Neural crest cell (in vitro differentiated cells): ENCODE measurements around the gene ATP6V0C. TPM values are rescaled to one million over a fixed set of nuclear protein-coding genes. Genes with fewer than 3 reads are reported as not detected.

Source experiments
- DNase-seq: peaks from one replicate; pipeline ENCODE4 v3.0.0; 2021; ENCODE audit warnings: low read depth, mixed read lengths, low spot score
- H3K27ac Mint-ChIP-seq: one replicate; pipeline ENCODE4 v1.8.0; 2021; ENCODE audit warnings: mild to moderate bottlenecking, mixed read lengths; ENCODE audit not compliant: unreplicated experiment
- H3K27me3 Mint-ChIP-seq: 2 replicates; pipeline ENCODE4 v1.8.0; 2021; ENCODE audit warnings: low read depth, mild to moderate bottlenecking, mixed read lengths
- H3K36me3 Mint-ChIP-seq: 2 replicates; pipeline ENCODE4 v1.8.0; 2021; ENCODE audit warnings: low read depth, mild to moderate bottlenecking, mixed read lengths
- H3K4me1 Mint-ChIP-seq: 2 replicates; pipeline ENCODE4 v1.8.0; 2021; ENCODE audit warnings: mixed read lengths
- H3K4me3 Mint-ChIP-seq: one replicate; pipeline ENCODE4 v1.8.0; 2021; ENCODE audit warnings: mild to moderate bottlenecking, mixed read lengths
- H3K9me3 Mint-ChIP-seq: 2 replicates; pipeline ENCODE4 v1.8.0; 2021; ENCODE audit warnings: mixed read lengths
- total RNA-seq: library from RNA; stranded (reverse); gene quantifications from 2 replicates; pipeline ENCODE4 v1.2.1, GENCODE V29; 2021
- TF ChIP-seq, protein P1 (sequence below): fragments of 200-600 bp; sonication (generic); conservative IDR thresholded peaks from 2 replicates; pipeline ENCODE4 v1.5.0; 2021; ENCODE audit warnings: antibody characterized with exemption, mild to moderate bottlenecking

ATP6V0C gene
- total RNA-seq, 1 donor from 2014 or later = 154 TPM

DNA sequence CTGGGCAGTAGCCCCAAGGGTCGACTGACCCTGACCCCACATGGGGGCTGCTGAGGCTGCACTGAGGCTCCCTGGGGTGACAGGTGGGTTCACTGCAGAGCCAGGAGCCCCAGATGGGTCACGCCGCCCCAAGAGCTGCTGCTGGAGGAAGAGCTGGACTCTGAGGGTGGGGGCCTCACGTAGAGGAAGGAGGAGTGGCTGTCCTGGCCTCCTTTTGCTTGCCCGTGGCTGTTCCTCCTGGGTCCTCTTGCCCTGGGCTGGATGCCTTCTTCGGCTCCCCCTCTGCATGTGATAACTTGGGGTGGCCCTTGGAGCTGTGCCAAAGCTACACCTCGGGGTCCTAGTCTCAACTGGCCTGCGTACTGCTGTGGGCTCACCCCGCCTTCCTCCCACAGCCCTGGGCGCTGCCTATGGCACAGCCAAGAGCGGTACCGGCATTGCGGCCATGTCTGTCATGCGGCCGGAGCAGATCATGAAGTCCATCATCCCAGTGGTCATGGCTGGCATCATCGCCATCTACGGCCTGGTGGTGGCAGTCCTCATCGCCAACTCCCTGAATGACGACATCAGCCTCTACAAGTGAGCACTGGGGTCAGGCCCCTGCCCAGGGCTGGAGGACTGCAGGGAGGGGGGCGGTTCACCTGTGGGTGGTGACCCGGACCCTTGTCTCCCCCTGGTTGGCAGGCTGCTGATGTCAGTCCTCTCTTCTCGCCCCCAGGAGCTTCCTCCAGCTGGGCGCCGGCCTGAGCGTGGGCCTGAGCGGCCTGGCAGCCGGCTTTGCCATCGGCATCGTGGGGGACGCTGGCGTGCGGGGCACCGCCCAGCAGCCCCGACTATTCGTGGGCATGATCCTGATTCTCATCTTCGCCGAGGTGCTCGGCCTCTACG is 5.3 kb downstream of the ATP6V0C start:
- Mint-ChIP-seq H3K4me3 (peak overlapping the region; percentile 89), H3K4me1 (peaks cover 45% of the 10 kb centered on the region), H3K27me3 (peaks cover 7% of the 10 kb centered on the region), H3K36me3 (peaks cover 2% of the 10 kb centered on the region), H3K27ac (peak overlapping the region; percentile 92), H3K9me3 (no peaks in the 10 kb centered on the region)
- TF ChIP-seq, protein P1, sequence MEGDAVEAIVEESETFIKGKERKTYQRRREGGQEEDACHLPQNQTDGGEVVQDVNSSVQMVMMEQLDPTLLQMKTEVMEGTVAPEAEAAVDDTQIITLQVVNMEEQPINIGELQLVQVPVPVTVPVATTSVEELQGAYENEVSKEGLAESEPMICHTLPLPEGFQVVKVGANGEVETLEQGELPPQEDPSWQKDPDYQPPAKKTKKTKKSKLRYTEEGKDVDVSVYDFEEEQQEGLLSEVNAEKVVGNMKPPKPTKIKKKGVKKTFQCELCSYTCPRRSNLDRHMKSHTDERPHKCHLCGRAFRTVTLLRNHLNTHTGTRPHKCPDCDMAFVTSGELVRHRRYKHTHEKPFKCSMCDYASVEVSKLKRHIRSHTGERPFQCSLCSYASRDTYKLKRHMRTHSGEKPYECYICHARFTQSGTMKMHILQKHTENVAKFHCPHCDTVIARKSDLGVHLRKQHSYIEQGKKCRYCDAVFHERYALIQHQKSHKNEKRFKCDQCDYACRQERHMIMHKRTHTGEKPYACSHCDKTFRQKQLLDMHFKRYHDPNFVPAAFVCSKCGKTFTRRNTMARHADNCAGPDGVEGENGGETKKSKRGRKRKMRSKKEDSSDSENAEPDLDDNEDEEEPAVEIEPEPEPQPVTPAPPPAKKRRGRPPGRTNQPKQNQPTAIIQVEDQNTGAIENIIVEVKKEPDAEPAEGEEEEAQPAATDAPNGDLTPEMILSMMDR = no peak
- no peak for DNase-seq

DNA sequence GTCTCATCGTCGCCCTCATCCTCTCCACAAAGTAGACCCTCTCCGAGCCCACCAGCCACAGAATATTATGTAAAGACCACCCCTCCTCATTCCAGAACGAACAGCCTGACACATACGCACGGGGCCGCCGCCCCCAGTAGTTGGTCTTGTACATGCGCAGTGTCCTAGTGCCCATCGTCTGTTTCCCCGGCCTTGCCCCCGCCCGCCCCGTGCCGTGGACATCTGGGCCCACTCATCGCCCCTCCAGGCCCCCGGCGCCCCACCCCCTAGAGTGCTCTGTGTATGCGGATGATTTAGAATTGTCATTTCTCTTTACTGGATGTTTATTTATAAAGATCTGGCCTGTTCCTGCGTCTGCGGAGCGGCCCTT is 5.9 kb downstream of the ATP6V0C start:
- Mint-ChIP-seq H3K27me3 (peaks cover 7% of the 10 kb centered on the region), H3K4me3 (peak overlapping the region; percentile 89), H3K4me1 (peaks cover 44% of the 10 kb centered on the region), H3K9me3 (no peaks in the 10 kb centered on the region), H3K27ac (peak overlapping the region; percentile 92), H3K36me3 (peaks cover 6% of the 10 kb centered on the region)
- DNase-seq = no peak
- TF ChIP-seq, protein P1 = no peak

DNA sequence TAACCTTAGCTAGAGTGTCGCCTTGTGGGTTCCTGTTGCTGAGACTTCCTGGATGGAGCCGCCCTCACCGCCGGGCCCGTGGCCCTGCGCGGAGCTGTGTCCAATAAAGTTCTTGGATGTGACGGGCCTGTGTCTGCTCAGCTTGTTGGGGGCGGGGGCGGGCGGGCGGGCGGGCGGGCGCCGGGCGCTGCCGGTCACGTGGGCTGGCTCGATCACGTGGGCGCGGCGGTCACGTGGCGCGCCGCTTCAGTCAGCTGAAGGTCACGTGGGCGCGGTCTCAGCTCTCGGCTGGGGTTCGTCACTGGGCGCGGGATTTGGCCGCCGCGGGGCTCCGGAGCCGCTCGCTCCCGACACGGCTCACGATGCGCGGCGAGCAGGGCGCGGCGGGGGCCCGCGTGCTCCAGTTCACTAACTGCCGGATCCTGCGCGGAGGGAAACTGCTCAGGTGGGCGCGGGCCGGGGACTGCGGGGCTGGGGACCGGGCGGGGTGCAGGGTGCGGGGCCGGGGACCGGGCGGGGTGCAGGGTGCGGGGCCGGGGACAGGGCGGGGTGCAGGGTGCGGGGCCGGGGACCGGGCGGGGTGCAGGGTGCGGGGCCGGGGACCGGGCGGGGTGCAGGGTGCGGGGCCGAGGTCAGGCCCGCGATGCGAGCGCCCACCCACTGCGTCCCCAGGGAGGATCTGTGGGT is 6.5 kb downstream of the ATP6V0C start, which contains the start of gene AMDHD2:
AMDHD2 (plus strand) TSS at position 275 of the 687 bp plus-strand sequence; CDS start at position 363, 88 bp downstream.
- H3K36me3 Mint-ChIP-seq = peaks cover 6% of the 10 kb centered on the region
- H3K27me3 Mint-ChIP-seq = peaks cover 7% of the 10 kb centered on the region

DNA sequence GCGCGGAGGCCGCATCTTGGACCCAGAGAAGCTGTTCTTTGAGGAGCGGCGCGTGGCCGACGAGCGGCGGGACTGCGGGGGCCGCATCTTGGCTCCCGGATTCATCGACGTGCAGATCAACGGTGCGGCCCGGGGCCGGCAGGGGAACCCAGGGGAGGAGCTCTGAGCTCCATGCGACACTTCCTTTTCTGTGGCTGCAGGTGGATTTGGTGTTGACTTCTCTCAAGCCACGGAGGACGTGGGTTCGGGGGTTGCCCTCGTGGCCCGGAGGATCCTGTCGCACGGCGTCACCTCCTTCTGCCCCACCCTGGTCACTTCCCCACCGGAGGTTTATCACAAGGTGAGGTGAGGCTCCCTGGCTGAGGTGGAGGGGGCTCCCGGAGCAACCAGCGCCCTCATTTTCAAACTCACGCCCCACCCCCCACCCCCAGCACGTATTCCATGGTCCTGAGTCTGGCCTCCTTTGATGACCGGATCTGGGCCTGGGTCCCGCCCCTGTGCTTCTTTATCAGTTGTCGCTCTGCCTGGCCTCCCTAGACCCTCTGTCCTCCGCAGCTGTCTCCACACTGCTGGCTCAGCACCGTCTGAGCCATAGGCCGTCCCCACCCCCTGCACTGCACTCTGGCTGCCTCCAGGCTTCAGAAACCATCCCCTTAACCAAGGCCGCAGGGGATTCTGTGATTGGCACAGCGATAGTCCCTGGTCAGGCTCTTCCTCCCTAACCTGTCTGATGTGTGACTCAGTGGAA is 7.2 kb downstream of the ATP6V0C start:
- Mint-ChIP-seq H3K36me3 (peaks cover 6% of the 10 kb centered on the region), H3K4me1 (peaks cover 31% of the 10 kb centered on the region), H3K4me3 (peak overlapping the region; percentile 89), H3K9me3 (no peaks in the 10 kb centered on the region), H3K27me3 (peaks cover 7% of the 10 kb centered on the region), H3K27ac (peak overlapping the region; percentile 94)
- TF ChIP-seq, protein P1 = no peak
- no peak for DNase-seq

More for the DNA sequence above, 6.5 kb downstream of the ATP6V0C start, which contains the start of gene AMDHD2:
- H3K27ac Mint-ChIP-seq = peak within 1 kb of the TSS; percentile 94
- H3K4me1 Mint-ChIP-seq = peaks cover 38% of the 10 kb centered on the region
- peak within 1 kb of the TSS; percentile 89 for H3K4me3 Mint-ChIP-seq
- TF ChIP-seq, protein P1 = no peak
- peak; percentile 85 for DNase-seq
- no peaks in the 10 kb centered on the region for H3K9me3 Mint-ChIP-seq

DNA sequence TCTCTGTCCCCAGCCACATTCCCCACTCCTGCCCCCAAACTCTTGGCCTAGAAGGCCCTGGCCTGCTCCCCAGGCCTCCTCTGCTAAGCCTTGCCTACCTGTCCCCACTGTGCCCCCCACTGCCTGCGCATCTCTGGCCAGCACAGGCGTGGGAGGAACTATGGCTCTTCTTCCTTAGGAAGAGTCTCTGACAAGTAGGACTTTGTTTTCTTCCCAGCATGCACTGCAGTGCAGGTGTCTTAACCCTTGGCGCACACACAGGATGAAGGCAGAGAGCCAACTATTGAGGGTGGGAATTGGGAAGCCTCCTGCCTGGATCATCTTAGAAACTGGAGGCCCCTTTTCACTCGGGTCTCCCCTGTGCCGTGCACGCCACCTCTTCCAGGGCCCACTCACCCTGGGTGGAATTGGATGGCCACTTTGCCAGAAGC is 10.1 kb downstream of the ATP6V0C start:
- Mint-ChIP-seq H3K4me3 (peak overlapping the region; percentile 71), H3K4me1 (peaks cover 15% of the 10 kb centered on the region), H3K27me3 (peaks cover 7% of the 10 kb centered on the region), H3K36me3 (peaks cover 6% of the 10 kb centered on the region), H3K9me3 (no peaks in the 10 kb centered on the region), H3K27ac (no peak overlapping the region)
- no peak for DNase-seq
- TF ChIP-seq, protein P1 = no peak
